Fibroblast of lung (primary cell): Measurements from ENCODE around the gene ITFG1. TPM values are rescaled to one million over a fixed set of nuclear protein-coding genes. Genes with fewer than 3 reads are reported as not detected.

Experiments
- DNase-seq, 2 donors: peaks; one replicate each; pipeline versions ENCODE4 v3.0.0 to v3.0.0-alpha.2; 2010; ENCODE audit warnings: low read depth in 2 of 2
- H2AFZ ChIP-seq: 2 replicates; pipeline ENCODE4 v1.5.1; 2012; ENCODE audit warnings: low read length, control low read depth, inconsistent platforms
- H3K27ac ChIP-seq: 2 replicates; pipeline ENCODE4 v1.5.1; 2011; ENCODE audit warnings: low read length, control low read depth; ENCODE audit not compliant: insufficient read depth
- H3K27me3 ChIP-seq: 2 replicates; pipeline ENCODE4 v1.5.1; 2011; ENCODE audit warnings: mild to moderate bottlenecking, low read length; ENCODE audit not compliant: control insufficient read depth, insufficient read depth
- H3K36me3 ChIP-seq: 2 replicates; pipeline ENCODE4 v1.5.1; 2011; ENCODE audit warnings: low read length; ENCODE audit not compliant: control insufficient read depth, insufficient read depth
- H3K4me1 ChIP-seq: 2 replicates; pipeline ENCODE4 v1.5.1; 2011; ENCODE audit warnings: low read length; ENCODE audit not compliant: control insufficient read depth, insufficient read depth; ENCODE audit errors: extremely low read depth
- H3K4me2 ChIP-seq: 2 replicates; pipeline ENCODE4 v1.5.1; 2011; ENCODE audit warnings: low read length, control low read depth; ENCODE audit not compliant: insufficient read depth; ENCODE audit errors: extremely low read depth
- H3K4me3 ChIP-seq, 4 experiments: fragments of 200-600 bp in 1 of 4; sonication (generic) in 1 of 4; replicated peaks in 1 of 4; 2 replicates each; pipeline ENCODE4 v1.5.1; 2011 to 2016; ENCODE audit warnings: low read length in 4 of 4, low read depth in 3 of 4, mild to moderate bottlenecking in 3 of 4, control low read depth in 2 of 4, inconsistent platforms in 1 of 4, mixed read lengths in 1 of 4; ENCODE audit not compliant: insufficient read depth in 1 of 4; ENCODE audit errors: control extremely low read depth in 1 of 4
- H3K79me2 ChIP-seq: 2 replicates; pipeline ENCODE4 v1.5.1; 2012; ENCODE audit warnings: mild to moderate bottlenecking, low read length, inconsistent platforms; ENCODE audit not compliant: control insufficient read depth, insufficient read depth
- H3K9ac ChIP-seq: 2 replicates; pipeline ENCODE4 v1.5.1; 2011; ENCODE audit warnings: mild to moderate bottlenecking, low read length, control low read depth; ENCODE audit not compliant: insufficient read depth
- H3K9me3 ChIP-seq: 2 replicates; pipeline ENCODE4 v1.5.1; 2012; ENCODE audit warnings: low read depth, low read length; ENCODE audit not compliant: control insufficient read depth, insufficient read depth
- H4K20me1 ChIP-seq: 2 replicates; pipeline ENCODE4 v1.5.1; 2011; ENCODE audit warnings: low read length; ENCODE audit not compliant: control insufficient read depth, insufficient read depth; ENCODE audit errors: extremely low read depth
- CTCF ChIP-seq, 2 donors: IDR thresholded peaks in 1 of 2; conservative IDR thresholded peaks in 1 of 2; 1 replicate in 1 of 2; 2 replicates in 1 of 2; pipeline ENCODE4 v1.5.1; 2011 to 2012; ENCODE audit warnings: low read length in 2 of 2, control low read depth in 1 of 2, inconsistent platforms in 1 of 2, low read depth in 1 of 2, mild to moderate bottlenecking in 1 of 2
- EZH2 ChIP-seq: IDR thresholded peaks from 2 replicates; pipeline ENCODE4 v1.5.1; 2012; ENCODE audit warnings: low read length, control low read depth, mild to moderate bottlenecking; ENCODE audit errors: missing control alignments
- polyA plus RNA-seq, 2 donors: library from polyadenylated mRNA; depleted of rRNA in 1 of 2; stranded (reverse) in 1 of 2; unstranded in 1 of 2; fragments of >200 nt; gene quantifications; 2 replicates each; pipeline ENCODE4 v1.2.1, GENCODE V29; 2011 to 2012; ENCODE audit warnings: missing spikeins in 1 of 2
- total RNA-seq: library from RNA; depleted of rRNA; stranded (reverse); fragments of >200 nt; gene quantifications from 2 replicates; pipeline ENCODE4 v1.2.1, GENCODE V29; 2014

The ITFG1 gene
- total and polyA plus RNA-seq, 2 donors (not counting 1 experiment from before 2014, with no cell fraction given), result 96.1 to 111 TPM

GRCh38 chr16:47113130-47113529 is 347.7 kb downstream of the ITFG1 start:
- Histone ChIP-seq H4K20me1 (no peaks in the 10 kb centered on the region), H3K4me1 (no peaks in the 10 kb centered on the region), H2AFZ (no peak overlapping the region), H3K9me3 (no peaks in the 10 kb centered on the region), H3K27me3 (no peaks in the 10 kb centered on the region), H3K4me3 (no peak overlapping the region), H3K27ac (no peak overlapping the region), H3K4me2 (no peak overlapping the region), H3K9ac (no peak overlapping the region), H3K36me3 (no peaks in the 10 kb centered on the region), H3K79me2 (no peaks in the 10 kb centered on the region)
- TF ChIP-seq EZH2 (no peak), CTCF (conservative IDR thresholded peaks at IDR 0.05 in 1 of 2, IDR thresholded peaks at IDR 0.05 in 1 of 2; ENCODE audit: low read depth in 1 of 2, low read length in 2 of 2) (no peak)
- DNase-seq, result no peak

- no peak overlapping the region for H3K27ac ChIP-seq
These were observed 349.9 kb downstream of the ITFG1 start for GRCh38 chr16:47110939-47111338.

GRCh38 chr16:47109361-47109760 is 351.5 kb downstream of the ITFG1 start:
- no peak for TF ChIP-seq CTCF (conservative IDR thresholded peaks at IDR 0.05 in 1 of 2, IDR thresholded peaks at IDR 0.05 in 1 of 2; ENCODE audit: low read depth in 1 of 2, low read length in 2 of 2)
- TF ChIP-seq EZH2, result no peak
- Histone ChIP-seq H3K4me1 (no peaks in the 10 kb centered on the region), H3K36me3 (no peaks in the 10 kb centered on the region), H3K27ac (no peak overlapping the region), H3K9me3 (no peaks in the 10 kb centered on the region), H3K9ac (no peak overlapping the region), H2AFZ (no peak overlapping the region), H3K27me3 (no peaks in the 10 kb centered on the region), H3K79me2 (no peaks in the 10 kb centered on the region), H3K4me2 (no peak overlapping the region), H3K4me3 (no peak overlapping the region), H4K20me1 (no peaks in the 10 kb centered on the region)
- DNase-seq, result no peak

More at GRCh38 chr16:47110939-47111338, 349.9 kb downstream of the ITFG1 start:
- Histone ChIP-seq H3K79me2 (no peaks in the 10 kb centered on the region), H3K4me3 (no peak overlapping the region), H3K4me2 (no peak overlapping the region), H3K9ac (no peak overlapping the region), H2AFZ (no peak overlapping the region), H3K4me1 (no peaks in the 10 kb centered on the region), H3K27me3 (no peaks in the 10 kb centered on the region), H3K9me3 (no peaks in the 10 kb centered on the region), H3K36me3 (no peaks in the 10 kb centered on the region), H4K20me1 (no peaks in the 10 kb centered on the region)
- DNase-seq, result no peak
- TF ChIP-seq EZH2 (no peak), CTCF (conservative IDR thresholded peaks at IDR 0.05 in 1 of 2, IDR thresholded peaks at IDR 0.05 in 1 of 2; ENCODE audit: low read depth in 1 of 2, low read length in 2 of 2) (no peak)

Other genes starting within 250 kb of the ITFG1 start
- 61.1 and 103 TPM in 2 replicates for gene PHKB, start 268 bp upstream of the ITFG1 start, total RNA-seq
- 60.6 and 79.0 TPM in 2 replicates for gene PHKB, start 268 bp upstream of the ITFG1 start, polyA plus RNA-seq